ENCODE measurements around the gene PI4KB.

Gene PI4KB

GRCh38 chr1:151346082-151346768 is 19.0 kb upstream of the PI4KB start:
- DNase-seq: no peak

GRCh38 chr1:151344291-151344690 is 17.1 kb upstream of the PI4KB start:
- DNase-seq: no peak

- DNase-seq: no peak
These were observed 16.4 kb upstream of the PI4KB start for GRCh38 chr1:151343587-151343986.

GRCh38 chr1:151342569-151342968 is 15.4 kb upstream of the PI4KB start:
- no peak for DNase-seq

- no peak for DNase-seq
These were observed 14.8 kb upstream of the PI4KB start for GRCh38 chr1:151342021-151342420.

GRCh38 chr1:151340870-151341754 is 13.9 kb upstream of the PI4KB start:
- DNase-seq: peak; percentile 65

GRCh38 chr1:151336556-151336955 is 9.3 kb upstream of the PI4KB start:
- DNase-seq: no peak

GRCh38 chr1:151334822-151335221 is 7.6 kb upstream of the PI4KB start:
- no peak for DNase-seq

GRCh38 chr1:151327903-151328674 is 873 bp upstream of the PI4KB start:
- no peak for DNase-seq

- no peak for DNase-seq
These were observed 495 bp downstream of the PI4KB start for GRCh38 chr1:151326619-151327222.

- no peak for DNase-seq
These were observed 1.4 kb downstream of the PI4KB start for GRCh38 chr1:151325646-151326429.

GRCh38 chr1:151325231-151325630 is 2.0 kb downstream of the PI4KB start:
- DNase-seq: no peak

GRCh38 chr1:151324390-151324930 is 2.8 kb downstream of the PI4KB start:
- DNase-seq: no peak

- DNase-seq: no peak
These were observed 8.2 kb downstream of the PI4KB start for GRCh38 chr1:151318975-151319374.

- no peak for DNase-seq
These were observed 11.5 kb downstream of the PI4KB start for GRCh38 chr1:151315565-151316235.

- no peak for DNase-seq
These were observed 12.9 kb downstream of the PI4KB start for GRCh38 chr1:151314137-151314875.

GRCh38 chr1:151313501-151313900 is 13.7 kb downstream of the PI4KB start:
- no peak for DNase-seq

GRCh38 chr1:151312826-151313225 is 14.4 kb downstream of the PI4KB start:
- no peak for DNase-seq

GRCh38 chr1:151312411-151312810 is 14.8 kb downstream of the PI4KB start:
- no peak for DNase-seq

- peak; percentile 11 for DNase-seq
These were observed 15.5 kb downstream of the PI4KB start for GRCh38 chr1:151311589-151312331.
